H9 (cell line): Measurements from ENCODE around the gene RAB27B. TPM values are rescaled to one million over a fixed set of nuclear protein-coding genes. Genes with fewer than 3 reads are reported as not detected.

Experiments
- DNase-seq: peaks from one replicate; pipeline ENCODE4 v3.0.0-alpha.2; 2017
- H2AFZ ChIP-seq: one replicate; pipeline ENCODE4 v1.6.1; 2013; ENCODE audit warnings: mild to moderate bottlenecking, low read length, control low read depth, moderate library complexity
- H2AK5ac ChIP-seq: 2 replicates; pipeline ENCODE4 v1.6.1; 2013; ENCODE audit warnings: low read length, control low read depth, mixed read lengths; ENCODE audit not compliant: insufficient read length
- H2BK120ac ChIP-seq: one replicate; pipeline ENCODE4 v1.6.1; 2013; ENCODE audit warnings: low read depth, mild to moderate bottlenecking, low read length, control low read depth, inconsistent platforms; ENCODE audit not compliant: poor library complexity, severe bottlenecking
- H2BK12ac ChIP-seq: 2 replicates; pipeline ENCODE4 v1.6.1; 2013; ENCODE audit warnings: low read length, control low read depth, mixed read lengths, low read depth; ENCODE audit not compliant: insufficient read length
- H2BK15ac ChIP-seq: 2 replicates; pipeline ENCODE4 v1.6.1; 2013; ENCODE audit warnings: low read depth, low read length, control low read depth
- H2BK20ac ChIP-seq: one replicate; pipeline ENCODE4 v1.6.1; 2013; ENCODE audit warnings: low read depth, mild to moderate bottlenecking, low read length, control low read depth, inconsistent platforms; ENCODE audit not compliant: poor library complexity, severe bottlenecking
- H2BK5ac ChIP-seq: 2 replicates; pipeline ENCODE4 v1.6.1; 2013; ENCODE audit warnings: low read length, control low read depth, mixed read lengths; ENCODE audit not compliant: insufficient read length
- H3K14ac ChIP-seq: 2 replicates; pipeline ENCODE4 v1.6.1; 2013; ENCODE audit warnings: low read length, control low read depth; ENCODE audit not compliant: insufficient read depth
- H3K18ac ChIP-seq: 2 replicates; pipeline ENCODE4 v1.6.1; 2013; ENCODE audit warnings: low read depth, mild to moderate bottlenecking, mixed read lengths, low read length, control low read depth; ENCODE audit not compliant: insufficient read length
- H3K23ac ChIP-seq: 2 replicates; pipeline ENCODE4 v1.6.1; 2013; ENCODE audit warnings: low read length, control low read depth, mixed read lengths, low read depth; ENCODE audit not compliant: insufficient read length
- H3K23me2 ChIP-seq: 2 replicates; pipeline ENCODE4 v1.6.1; 2013; ENCODE audit warnings: low read depth, mild to moderate bottlenecking, mixed read lengths, low read length, control low read depth; ENCODE audit not compliant: insufficient read length, poor library complexity, severe bottlenecking
- H3K27ac ChIP-seq: 2 replicates; pipeline ENCODE4 v1.5.1; 2013; ENCODE audit warnings: low read length, control low read depth, mixed read lengths, low read depth; ENCODE audit not compliant: insufficient read length
- H3K27me3 ChIP-seq: 2 replicates; pipeline ENCODE4 v1.6.1; 2013; ENCODE audit warnings: low read length, control low read depth, inconsistent platforms; ENCODE audit not compliant: insufficient read depth
- H3K4ac ChIP-seq: 2 replicates; pipeline ENCODE4 v1.6.1; 2013; ENCODE audit warnings: low read depth, mild to moderate bottlenecking, control low read depth, inconsistent platforms, low read length, moderate library complexity
- H3K4me1 ChIP-seq: 2 replicates; pipeline ENCODE4 v1.6.1; 2013; ENCODE audit warnings: low read length, control low read depth, inconsistent platforms; ENCODE audit not compliant: insufficient read depth
- H3K4me2 ChIP-seq: 2 replicates; pipeline ENCODE4 v1.6.1; 2013; ENCODE audit warnings: low read length, control low read depth, mixed read lengths; ENCODE audit not compliant: insufficient read length, insufficient read depth
- H3K56ac ChIP-seq: 2 replicates; pipeline ENCODE4 v1.6.1; 2013; ENCODE audit warnings: low read depth, mild to moderate bottlenecking, mixed read lengths, low read length, control low read depth; ENCODE audit not compliant: insufficient read length
- H3K79me1 ChIP-seq: 2 replicates; pipeline ENCODE4 v1.6.1; 2013; ENCODE audit warnings: low read depth, mild to moderate bottlenecking, moderate library complexity, low read length, control low read depth, inconsistent platforms; ENCODE audit not compliant: insufficient read depth, poor library complexity, severe bottlenecking
- H3K79me2 ChIP-seq: 2 replicates; pipeline ENCODE4 v1.6.1; 2013; ENCODE audit warnings: low read length, control low read depth, inconsistent platforms; ENCODE audit not compliant: insufficient read depth
- H3K9ac ChIP-seq: 2 replicates; pipeline ENCODE4 v1.6.1; 2013; ENCODE audit warnings: low read length, control low read depth, mixed read lengths; ENCODE audit not compliant: insufficient read length; ENCODE audit errors: extremely low read depth
- H3K9me3 ChIP-seq: one replicate; pipeline ENCODE4 v1.6.1; 2013; ENCODE audit warnings: low read depth, low read length, inconsistent platforms; ENCODE audit not compliant: control insufficient read depth
- H3T11ph ChIP-seq: one replicate; pipeline ENCODE4 v1.6.1; 2013; ENCODE audit warnings: mild to moderate bottlenecking, low read length, control low read depth, inconsistent platforms
- H4K20me1 ChIP-seq: one replicate; pipeline ENCODE4 v1.6.1; 2013; ENCODE audit not compliant: control insufficient read depth, insufficient read length, insufficient read depth
- H4K5ac ChIP-seq: 2 replicates; pipeline ENCODE4 v1.6.1; 2013; ENCODE audit warnings: low read depth, mild to moderate bottlenecking, mixed read lengths, low read length, control low read depth; ENCODE audit not compliant: insufficient read length
- H4K8ac ChIP-seq: replicated peaks from 2 replicates; pipeline ENCODE4 v1.6.1; 2013; ENCODE audit warnings: low read length, control low read depth, mixed read lengths, low read depth; ENCODE audit not compliant: insufficient read length
- H4K91ac ChIP-seq: 2 replicates; pipeline ENCODE4 v1.6.1; 2013; ENCODE audit warnings: low read depth, mild to moderate bottlenecking, moderate library complexity, mixed read lengths, low read length, control low read depth; ENCODE audit not compliant: insufficient read length
- H3K27ac Mint-ChIP-seq, 3 experiments: 2 replicates in 2 of 3; 3 replicates in 1 of 3; pipeline ENCODE4 v1.8.0; 2020 to 2021; ENCODE audit warnings: mixed read lengths in 3 of 3, mild to moderate bottlenecking in 1 of 3, moderate library complexity in 1 of 3
- H3K27me3 Mint-ChIP-seq: 2 replicates; pipeline ENCODE4 v1.8.0; 2021; ENCODE audit warnings: low read depth, mild to moderate bottlenecking, moderate library complexity, mixed read lengths
- H3K36me3 Mint-ChIP-seq, 3 experiments: 2 replicates in 2 of 3; 3 replicates in 1 of 3; pipeline ENCODE4 v1.8.0; 2020 to 2021; ENCODE audit warnings: low read depth in 3 of 3, mixed read lengths in 3 of 3; ENCODE audit not compliant: insufficient read depth in 1 of 3
- H3K4me1 Mint-ChIP-seq, 2 experiments: 2 replicates each; pipeline ENCODE4 v1.8.0; 2020; ENCODE audit warnings: mixed read lengths in 2 of 2
- H3K4me3 Mint-ChIP-seq, 2 experiments: 2 replicates in 1 of 2; 3 replicates in 1 of 2; pipeline ENCODE4 v1.8.0; 2020 to 2021; ENCODE audit warnings: mild to moderate bottlenecking in 2 of 2, mixed read lengths in 2 of 2, moderate library complexity in 1 of 2
- H3K9me3 Mint-ChIP-seq, 2 experiments: 2 replicates in 1 of 2; 3 replicates in 1 of 2; pipeline ENCODE4 v1.8.0; 2020; ENCODE audit warnings: mild to moderate bottlenecking in 2 of 2, mixed read lengths in 2 of 2, moderate library complexity in 1 of 2
- CTCF ChIP-seq: fragments of 200-600 bp; sonication (generic); conservative IDR thresholded peaks from 3 replicates; pipeline ENCODE4 v1.8.0; 2021; ENCODE audit warnings: antibody characterized with exemption, mild to moderate bottlenecking
- WGBS: extraction: QIAGEN DNeasy Blood & Tissue Kit; methylation state at CpG from one replicate; pipeline ENCODE4 v1.1.7; 2013; ENCODE audit warnings: missing lambda C conversion rate, low lambda C conversion rate, mixed read lengths; ENCODE audit not compliant: insufficient read length; ENCODE audit errors: extremely low coverage; 5-methylcytosine and 5-hydroxymethylcytosine counted together
- total RNA-seq: library from RNA; stranded (reverse); gene quantifications from 2 replicates; pipeline ENCODE4 v1.2.1, GENCODE V29; 2021

Gene RAB27B
- total RNA-seq, 1 experiment from 2014 or later: 0.15 TPM

GRCh38 chr18:54794823-54795222, 33.5 kb upstream of the RAB27B start:
- no peaks in the 10 kb centered on the region for H3K9me3 Mint-ChIP-seq
- TF ChIP-seq CTCF: no peak
- H3K4me2 ChIP-seq: no peak overlapping the region

More at GRCh38 chr18:54794823-54795222, 33.5 kb upstream of the RAB27B start:
- Histone ChIP-seq H2BK15ac (no peak overlapping the region), H2AFZ (no peak overlapping the region), H2BK20ac (no peak overlapping the region), H4K5ac (no peak overlapping the region), H3K18ac (no peak overlapping the region), H3K56ac (no peak overlapping the region), H3K23me2 (no peaks in the 10 kb centered on the region), H3K79me2 (no peaks in the 10 kb centered on the region), H3K4me1 (no peaks in the 10 kb centered on the region), H4K8ac (no peak overlapping the region), H2BK12ac (no peak overlapping the region), H3K79me1 (no peaks in the 10 kb centered on the region), H3T11ph (no peak overlapping the region), H3K27me3 (no peaks in the 10 kb centered on the region), H2BK120ac (no peak overlapping the region), H4K20me1 (no peaks in the 10 kb centered on the region), H3K9ac (no peak overlapping the region), H2BK5ac (no peak overlapping the region), H4K91ac (no peak overlapping the region), H3K9me3 (no peaks in the 10 kb centered on the region), H3K27ac (no peak overlapping the region), H3K4ac (no peak overlapping the region), H2AK5ac (no peak overlapping the region), H3K23ac (no peak overlapping the region), H3K14ac (no peak overlapping the region)
- no peak for DNase-seq
- H3K4me3 Mint-ChIP-seq: no peak overlapping the region
- no CpG with 5 or more reads among the region's 1 CpG for WGBS
- no peaks in the 10 kb centered on the region for H3K27me3 Mint-ChIP-seq
- H3K27ac Mint-ChIP-seq: no peak overlapping the region
- 0 out of 4 replicates have a peak, but pooled peaks cover 0 to 3% of the 10 kb centered on the region in 2 experiments for H3K4me1 Mint-ChIP-seq
- no peaks in the 10 kb centered on the region for H3K36me3 Mint-ChIP-seq
